ENCODE results near the gene MUSK. TPM values are rescaled to one million over a fixed set of nuclear protein-coding genes. Genes with fewer than 3 reads are reported as not detected.
"Not testable (repeated sequence)": the region's sequence is repeated elsewhere in the genome, so short reads cannot be mapped to it uniquely, and the experiment has no call there.

The MUSK gene
- total and polyA plus RNA-seq, 4 experiments from 2014 or later = not detected

GRCh38 chr9:110826400-110826799 lies 157.8 kb downstream of the MUSK start:
- intact Hi-C loops (cut with micrococcal nuclease); H3K27me3 ChIP-seq (ENCODE audit: insufficient read depth, low read length); H3K4me1 Mint-ChIP-seq; H3K36me3 ChIP-seq (ENCODE audit: insufficient read depth, low read length); H3K4me3 ChIP-seq (ENCODE audit: low read length in 2 of 2); CTCF ChIA-PET (ENCODE audit: partially characterized antibody); H3K27ac ChIP-seq (ENCODE audit: low read depth, low read length); H3K27me3 Mint-ChIP-seq; DNase-seq; H3K4me1 ChIP-seq (ENCODE audit: insufficient read depth, low read length); H3K4me3 Mint-ChIP-seq; POLR2A ChIA-PET (ENCODE audit: partially characterized antibody); H3K9me3 ChIP-seq (ENCODE audit: control insufficient read depth in 1 of 2, low read length in 2 of 2); H3K27ac Mint-ChIP-seq; H3K36me3 Mint-ChIP-seq: not testable (repeated sequence)
- H3K9me3 Mint-ChIP-seq = peaks cover 0 to 11% (median 5%) of the 10 kb centered on the region in 8 donors

DNA sequence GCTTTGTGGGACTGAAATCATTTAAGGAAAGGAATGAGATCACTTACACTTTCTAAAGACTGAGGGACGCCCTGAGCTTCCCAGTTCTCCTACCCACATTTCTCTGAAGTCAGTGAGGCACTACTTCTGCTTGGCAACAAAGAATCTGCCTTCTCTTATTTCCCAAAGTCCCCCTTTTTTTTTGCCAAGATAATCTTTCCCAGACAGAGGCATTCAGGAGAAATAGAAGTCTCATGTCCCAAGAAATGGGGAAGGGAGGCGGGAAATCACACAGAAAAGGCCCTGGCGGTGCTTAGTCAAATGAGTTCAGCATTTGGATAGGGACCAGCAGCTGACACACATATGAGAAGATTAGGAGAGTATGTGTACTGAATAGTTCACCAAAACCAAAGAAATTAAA lies 159.7 kb downstream of the MUSK start:
- H3K27me3 Mint-ChIP-seq = no peaks in the 10 kb centered on the region
- H3K9me3 Mint-ChIP-seq = peaks cover 0 to 8% (median 5%) of the 10 kb centered on the region in 8 donors
- no peak overlapping the region for H3K27ac ChIP-seq (ENCODE audit: low read depth, low read length)
- no peaks in the 10 kb centered on the region for H3K36me3 ChIP-seq (ENCODE audit: insufficient read depth, low read length)
- H3K4me3 ChIP-seq (ENCODE audit: low read length in 2 of 2) = no peak overlapping the region
- POLR2A ChIA-PET (ENCODE audit: partially characterized antibody) = no interaction called here
- H3K4me1 Mint-ChIP-seq = no peaks in the 10 kb centered on the region
- H3K4me3 Mint-ChIP-seq = no peak overlapping the region
- no peaks in the 10 kb centered on the region for H3K4me1 ChIP-seq (ENCODE audit: insufficient read depth, low read length)
- H3K9me3 ChIP-seq (ENCODE audit: control insufficient read depth in 1 of 2, low read length in 2 of 2) = no peaks in the 10 kb centered on the region
- no peaks in the 10 kb centered on the region for H3K27me3 ChIP-seq (ENCODE audit: insufficient read depth, low read length)
- intact Hi-C loops (cut with micrococcal nuclease) = no loop called here
- H3K36me3 Mint-ChIP-seq = no peaks in the 10 kb centered on the region
- H3K27ac Mint-ChIP-seq = no peak overlapping the region
- DNase-seq = no peak
- CTCF ChIA-PET (ENCODE audit: partially characterized antibody) = no interaction called here

GRCh38 chr9:110830495-110830894 lies 161.9 kb downstream of the MUSK start:
- H3K4me3 ChIP-seq (ENCODE audit: low read length in 2 of 2) = no peak overlapping the region
- CTCF ChIA-PET (ENCODE audit: partially characterized antibody) = no interaction called here
- H3K4me1 ChIP-seq (ENCODE audit: insufficient read depth, low read length) = no peaks in the 10 kb centered on the region
- H3K27me3 ChIP-seq (ENCODE audit: insufficient read depth, low read length) = no peaks in the 10 kb centered on the region
- no peak for DNase-seq
- Mint-ChIP-seq H3K4me3 (no peak overlapping the region), H3K27ac (no peak overlapping the region), H3K27me3 (no peaks in the 10 kb centered on the region), H3K9me3 (peaks cover 0 to 6% (median 4%) of the 10 kb centered on the region in 8 donors), H3K4me1 (no peaks in the 10 kb centered on the region), H3K36me3 (no peaks in the 10 kb centered on the region)
- intact Hi-C loops (cut with micrococcal nuclease) = no loop called here
- H3K9me3 ChIP-seq (ENCODE audit: control insufficient read depth in 1 of 2, low read length in 2 of 2) = no peaks in the 10 kb centered on the region
- no peak overlapping the region for H3K27ac ChIP-seq (ENCODE audit: low read depth, low read length)
- no peaks in the 10 kb centered on the region for H3K36me3 ChIP-seq (ENCODE audit: insufficient read depth, low read length)
- POLR2A ChIA-PET (ENCODE audit: partially characterized antibody) = no interaction called here

GRCh38 chr9:110832926-110833325 lies 164.3 kb downstream of the MUSK start:
- Histone ChIP-seq H3K4me3 (ENCODE audit: low read length in 2 of 2) (no peak overlapping the region), H3K4me1 (ENCODE audit: insufficient read depth, low read length) (no peaks in the 10 kb centered on the region), H3K27me3 (ENCODE audit: insufficient read depth, low read length) (no peaks in the 10 kb centered on the region), H3K27ac (ENCODE audit: low read depth, low read length) (no peak overlapping the region), H3K9me3 (ENCODE audit: control insufficient read depth in 1 of 2, low read length in 2 of 2) (no peaks in the 10 kb centered on the region), H3K36me3 (ENCODE audit: insufficient read depth, low read length) (no peaks in the 10 kb centered on the region)
- H3K4me1 Mint-ChIP-seq = no peaks in the 10 kb centered on the region
- DNase-seq = no peak
- H3K4me3 Mint-ChIP-seq = no peak overlapping the region
- no peaks in the 10 kb centered on the region for H3K27me3 Mint-ChIP-seq
- no peaks in the 10 kb centered on the region for H3K36me3 Mint-ChIP-seq
- POLR2A ChIA-PET (ENCODE audit: partially characterized antibody) = no interaction called here
- no peak overlapping the region for H3K27ac Mint-ChIP-seq
- H3K9me3 Mint-ChIP-seq = peaks cover 0 to 13% (median 4%) of the 10 kb centered on the region in 8 donors
- CTCF ChIA-PET (ENCODE audit: partially characterized antibody) = no interaction called here
- intact Hi-C loops (cut with micrococcal nuclease) = no loop called here

DNA sequence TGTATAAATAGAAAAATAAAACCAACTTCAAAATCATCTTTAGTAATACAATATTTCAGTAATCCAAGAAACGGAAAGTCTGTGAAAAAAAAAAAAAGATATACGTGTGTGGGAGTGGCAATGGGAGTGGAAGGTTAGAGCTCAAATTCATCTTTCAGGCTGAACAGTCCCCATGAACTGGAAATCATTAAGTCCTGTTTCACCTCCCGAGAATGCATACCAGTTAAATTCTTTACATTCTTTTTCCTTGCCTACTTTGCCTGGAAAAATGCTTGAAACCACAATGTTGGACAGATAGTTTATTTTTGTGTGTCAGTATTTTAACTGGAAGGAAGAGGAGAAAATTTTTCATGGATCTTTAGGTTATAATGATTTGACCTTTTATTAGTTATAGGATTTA lies 166.8 kb downstream of the MUSK start:
- no peaks in the 10 kb centered on the region for H3K4me1 Mint-ChIP-seq
- no peak for DNase-seq
- Histone ChIP-seq H3K27ac (ENCODE audit: low read depth, low read length) (no peak overlapping the region), H3K36me3 (ENCODE audit: insufficient read depth, low read length) (no peaks in the 10 kb centered on the region), H3K4me1 (ENCODE audit: insufficient read depth, low read length) (no peaks in the 10 kb centered on the region), H3K27me3 (ENCODE audit: insufficient read depth, low read length) (no peaks in the 10 kb centered on the region), H3K9me3 (ENCODE audit: control insufficient read depth in 1 of 2, low read length in 2 of 2) (no peaks in the 10 kb centered on the region), H3K4me3 (ENCODE audit: low read length in 2 of 2) (no peak overlapping the region)
- ChIA-PET POLR2A (ENCODE audit: partially characterized antibody) (no interaction called here), CTCF (ENCODE audit: partially characterized antibody) (no interaction called here)
- H3K27me3 Mint-ChIP-seq = no peaks in the 10 kb centered on the region
- intact Hi-C loops (cut with micrococcal nuclease) = no loop called here
- peaks cover 0 to 8% (median 3%) of the 10 kb centered on the region in 8 donors for H3K9me3 Mint-ChIP-seq
- H3K4me3 Mint-ChIP-seq = no peak overlapping the region
- no peak overlapping the region for H3K27ac Mint-ChIP-seq
- no peaks in the 10 kb centered on the region for H3K36me3 Mint-ChIP-seq

- ChIA-PET POLR2A (ENCODE audit: partially characterized antibody) (no interaction called here), CTCF (ENCODE audit: partially characterized antibody) (no interaction called here)
Measured at GRCh38 chr9:110835859-110836271, 167.3 kb downstream of the MUSK start.

DNA sequence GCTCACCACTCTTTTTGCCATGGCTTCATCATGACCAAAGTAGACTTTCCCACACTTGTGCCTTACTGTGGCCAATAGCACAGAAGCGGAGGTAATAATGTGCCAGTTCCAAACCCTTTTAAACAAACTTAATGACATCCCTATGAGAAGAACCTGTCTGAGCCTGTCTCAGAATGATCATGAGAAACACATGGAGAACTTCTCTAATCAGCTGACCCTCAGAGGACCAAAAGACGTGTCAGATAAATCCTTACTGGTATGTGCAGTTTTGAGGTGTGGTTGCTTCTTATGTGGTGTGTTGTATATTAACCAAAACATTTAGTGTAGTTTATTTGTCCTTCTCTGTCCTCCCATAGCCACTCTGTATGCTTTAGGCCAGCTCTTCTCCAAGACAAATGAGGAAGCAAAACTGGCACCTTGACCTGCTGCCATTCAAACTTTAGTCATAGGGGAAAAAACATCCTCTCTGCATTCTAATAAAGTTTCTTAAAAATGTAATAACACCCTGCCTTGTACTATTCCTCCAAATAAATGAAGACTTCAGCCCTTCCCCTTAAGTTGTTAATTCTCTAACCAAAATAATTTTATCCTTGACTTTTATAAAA lies 168.9 kb downstream of the MUSK start:
- no peak for DNase-seq
- intact Hi-C loops (cut with micrococcal nuclease) = no loop called here
- ChIA-PET CTCF (ENCODE audit: partially characterized antibody) (no interaction called here), POLR2A (ENCODE audit: partially characterized antibody) (no interaction called here)
- no peaks in the 10 kb centered on the region for H3K9me3 ChIP-seq (ENCODE audit: control insufficient read depth in 1 of 2, low read length in 2 of 2)
- no peaks in the 10 kb centered on the region for H3K4me1 ChIP-seq (ENCODE audit: insufficient read depth, low read length)
- Mint-ChIP-seq H3K27ac (no peak overlapping the region), H3K4me1 (no peaks in the 10 kb centered on the region), H3K27me3 (no peaks in the 10 kb centered on the region), H3K36me3 (no peaks in the 10 kb centered on the region), H3K9me3 (peaks cover 0 to 8% (median 3%) of the 10 kb centered on the region in 8 donors), H3K4me3 (no peak overlapping the region)
- no peak overlapping the region for H3K27ac ChIP-seq (ENCODE audit: low read depth, low read length)
- no peaks in the 10 kb centered on the region for H3K36me3 ChIP-seq (ENCODE audit: insufficient read depth, low read length)
- no peaks in the 10 kb centered on the region for H3K27me3 ChIP-seq (ENCODE audit: insufficient read depth, low read length)
- no peak overlapping the region for H3K4me3 ChIP-seq (ENCODE audit: low read length in 2 of 2)

More at GRCh38 chr9:110835859-110836271, 167.3 kb downstream of the MUSK start:
- DNase-seq = no peak
- Histone ChIP-seq H3K4me1 (ENCODE audit: insufficient read depth, low read length) (no peaks in the 10 kb centered on the region), H3K9me3 (ENCODE audit: control insufficient read depth in 1 of 2, low read length in 2 of 2) (no peaks in the 10 kb centered on the region), H3K27ac (ENCODE audit: low read depth, low read length) (no peak overlapping the region), H3K36me3 (ENCODE audit: insufficient read depth, low read length) (no peaks in the 10 kb centered on the region), H3K4me3 (ENCODE audit: low read length in 2 of 2) (no peak overlapping the region), H3K27me3 (ENCODE audit: insufficient read depth, low read length) (no peaks in the 10 kb centered on the region)
- Mint-ChIP-seq H3K9me3 (peaks cover 0 to 8% (median 3%) of the 10 kb centered on the region in 8 donors), H3K36me3 (no peaks in the 10 kb centered on the region), H3K4me1 (no peaks in the 10 kb centered on the region), H3K4me3 (no peak overlapping the region), H3K27me3 (no peaks in the 10 kb centered on the region), H3K27ac (no peak overlapping the region)
- intact Hi-C loops (cut with micrococcal nuclease) = no loop called here

GRCh38 chr9:110842169-110842568 lies 173.6 kb downstream of the MUSK start:
- Mint-ChIP-seq H3K27me3 (no peaks in the 10 kb centered on the region), H3K4me1 (no peaks in the 10 kb centered on the region), H3K36me3 (no peaks in the 10 kb centered on the region), H3K4me3 (no peak overlapping the region), H3K9me3 (peaks cover 0 to 14% (median 5%) of the 10 kb centered on the region in 8 donors), H3K27ac (no peak overlapping the region)
- DNase-seq = no peak
- H3K27me3 ChIP-seq (ENCODE audit: insufficient read depth, low read length) = no peaks in the 10 kb centered on the region
- H3K4me1 ChIP-seq (ENCODE audit: insufficient read depth, low read length) = no peaks in the 10 kb centered on the region
- intact Hi-C loops (cut with micrococcal nuclease) = no loop called here
- no peaks in the 10 kb centered on the region for H3K9me3 ChIP-seq (ENCODE audit: control insufficient read depth in 1 of 2, low read length in 2 of 2)
- no peaks in the 10 kb centered on the region for H3K36me3 ChIP-seq (ENCODE audit: insufficient read depth, low read length)
- no peak overlapping the region for H3K4me3 ChIP-seq (ENCODE audit: low read length in 2 of 2)
- POLR2A ChIA-PET (ENCODE audit: partially characterized antibody) = no interaction called here
- CTCF ChIA-PET (ENCODE audit: partially characterized antibody) = no interaction called here
- no peak overlapping the region for H3K27ac ChIP-seq (ENCODE audit: low read depth, low read length)

Data from CD4-positive, alpha-beta memory T cell (primary cell).